Hepatocyte (in vitro differentiated cells): ENCODE data around the gene DGKZ. TPM values are rescaled to one million over a fixed set of nuclear protein-coding genes. Genes with fewer than 3 reads are reported as not detected.
"Not testable (repeated sequence)": the region's sequence is repeated elsewhere in the genome, so short reads cannot be mapped to it uniquely, and the experiment has no call there.

Experiments used
- DNase-seq: peaks from one replicate; pipeline ENCODE4 v3.0.0-alpha.2; 2016; ENCODE audit warnings: low spot score
- H2AFZ ChIP-seq: fragments of 200-600 bp; sonication (generic); 2 replicates; pipeline ENCODE4 v1.6.0; 2016; ENCODE audit warnings: antibody characterized with exemption, mild to moderate bottlenecking
- H3K27ac ChIP-seq: fragments of 200-600 bp; sonication (generic); 2 replicates; pipeline ENCODE4 v1.5.1; 2016; ENCODE audit warnings: mild to moderate bottlenecking
- H3K27me3 ChIP-seq: fragments of 200-600 bp; sonication (generic); 2 replicates; pipeline ENCODE4 v1.6.1; 2016
- H3K36me3 ChIP-seq: fragments of 200-600 bp; sonication (generic); replicated peaks from 2 replicates; pipeline ENCODE4 v1.5.1; 2016; ENCODE audit warnings: low read depth; ENCODE audit not compliant: insufficient read depth
- H3K4me1 ChIP-seq: fragments of 200-600 bp; sonication (generic); 2 replicates; pipeline ENCODE4 v1.5.1; 2016; ENCODE audit warnings: mild to moderate bottlenecking, moderate library complexity; ENCODE audit not compliant: insufficient read depth
- H3K4me2 ChIP-seq: fragments of 200-600 bp; sonication (generic); 2 replicates; pipeline ENCODE4 v1.6.0; 2016
- H3K4me3 ChIP-seq: fragments of 200-600 bp; sonication (generic); 2 replicates; pipeline ENCODE4 v1.5.1; 2016; ENCODE audit warnings: mild to moderate bottlenecking
- H3K79me2 ChIP-seq: fragments of 200-600 bp; sonication (generic); 2 replicates; pipeline ENCODE4 v1.6.0; 2017; ENCODE audit warnings: mild to moderate bottlenecking
- H3K9me2 ChIP-seq: fragments of 200-600 bp; sonication (generic); replicated peaks from 2 replicates; pipeline ENCODE4 v1.6.0; 2017; ENCODE audit warnings: mild to moderate bottlenecking; ENCODE audit not compliant: insufficient read depth
- H3K9me3 ChIP-seq: fragments of 200-600 bp; sonication (generic); 2 replicates; pipeline ENCODE4 v1.5.1; 2016; ENCODE audit warnings: low read depth, mild to moderate bottlenecking
- H4K20me1 ChIP-seq: fragments of 200-600 bp; sonication (generic); 2 replicates; pipeline ENCODE4 v1.6.0; 2016; ENCODE audit warnings: mild to moderate bottlenecking; ENCODE audit not compliant: insufficient read depth, poor library complexity, severe bottlenecking
- CTCF ChIP-seq: fragments of 200-600 bp; sonication (generic); IDR thresholded peaks from 2 replicates; pipeline ENCODE4 v1.5.1; 2016; ENCODE audit warnings: antibody characterized with exemption, mild to moderate bottlenecking; ENCODE audit not compliant: poor library complexity
- EZH2 ChIP-seq: fragments of 200-600 bp; sonication (generic); IDR thresholded peaks from 2 replicates; pipeline ENCODE4 v1.6.1; 2016; ENCODE audit warnings: antibody characterized with exemption, mild to moderate bottlenecking, borderline replicate concordance
- EZH2phosphoT487 ChIP-seq: fragments of 200-600 bp; sonication (generic); IDR thresholded peaks from one replicate; pipeline ENCODE4 v1.6.1; 2018; ENCODE audit warnings: antibody characterized with exemption, mild to moderate bottlenecking, low read depth, moderate library complexity; ENCODE audit not compliant: unreplicated experiment, severe bottlenecking
- WGBS: methylation state at CpG from one replicate; pipeline ENCODE4 v1.1.6; 2016; ENCODE audit warnings: low lambda C conversion rate; ENCODE audit errors: missing lambda C conversion rate; 5-methylcytosine and 5-hydroxymethylcytosine counted together
- polyA plus RNA-seq: library from polyadenylated mRNA; unstranded; fragments of >200 nt; fragmentation: Nextera tagmentation; extraction: Ambion mirVana; gene quantifications from 2 replicates; pipeline ENCODE4 v1.2.1, GENCODE V29; 2016
- total RNA-seq: library from RNA; depleted of rRNA; stranded (reverse); fragments of >200 nt; gene quantifications from 2 replicates; pipeline ENCODE4 v1.2.3, GENCODE V29; 2014

The DGKZ gene
- total and polyA plus RNA-seq, 2 experiments from 2014 or later, result 26.6 to 42.9 TPM

GRCh38 chr11:46367916-46368267, 20.6 kb downstream of the DGKZ start:
- no peak for DNase-seq
- Histone ChIP-seq H2AFZ (no peak overlapping the region), H3K36me3 (no peaks in the 10 kb centered on the region), H3K9me3 (no peaks in the 10 kb centered on the region), H3K27me3 (no peaks in the 10 kb centered on the region), H4K20me1 (peaks cover 3% of the 10 kb centered on the region), H3K79me2 (no peaks in the 10 kb centered on the region), H3K4me1 (peaks cover 5% of the 10 kb centered on the region), H3K4me3 (no peak overlapping the region), H3K4me2 (no peak overlapping the region), H3K9me2 (no peaks in the 10 kb centered on the region), H3K27ac (no peak overlapping the region)
- TF ChIP-seq EZH2phosphoT487, result no peak
- 91% methylated on average over 12 of the region's 12 CpGs for WGBS

- peak; percentile 86 for DNase-seq
- Histone ChIP-seq H3K9me2 (no peaks in the 10 kb centered on the region), H3K27me3 (no peaks in the 10 kb centered on the region), H3K27ac (no peak overlapping the region), H3K4me1 (peaks cover 5% of the 10 kb centered on the region), H3K79me2 (no peaks in the 10 kb centered on the region), H3K4me3 (no peak overlapping the region), H3K9me3 (no peaks in the 10 kb centered on the region), H2AFZ (no peak overlapping the region), H4K20me1 (no peaks in the 10 kb centered on the region), H3K4me2 (no peak overlapping the region), H3K36me3 (no peaks in the 10 kb centered on the region)
- 66% methylated on average over 25 of the region's 25 CpGs for WGBS
- TF ChIP-seq EZH2 (no peak), CTCF (peak; percentile 69)
Measured at GRCh38 chr11:46369458-46370152, 22.3 kb downstream of the DGKZ start.

GRCh38 chr11:46370253-46370652, 23.0 kb downstream of the DGKZ start:
- no peaks in the 10 kb centered on the region for H3K79me2 ChIP-seq
- no peak for DNase-seq
- peaks cover 5% of the 10 kb centered on the region for H3K4me1 ChIP-seq
- no peak overlapping the region for H3K4me2 ChIP-seq
- no peak overlapping the region for H3K27ac ChIP-seq
- no peaks in the 10 kb centered on the region for H3K36me3 ChIP-seq
- no peaks in the 10 kb centered on the region for H4K20me1 ChIP-seq
- H3K4me3 ChIP-seq, result no peak overlapping the region
- WGBS, result 94% methylated on average over 13 of the region's 13 CpGs
- no peak overlapping the region for H2AFZ ChIP-seq
- H3K27me3 ChIP-seq, result no peaks in the 10 kb centered on the region
- no peaks in the 10 kb centered on the region for H3K9me3 ChIP-seq
- no peaks in the 10 kb centered on the region for H3K9me2 ChIP-seq
- TF ChIP-seq EZH2 (no peak), CTCF (no peak), EZH2phosphoT487 (no peak)

GRCh38 chr11:46371262-46371661, 24.0 kb downstream of the DGKZ start:
- not testable (repeated sequence) for H3K79me2 ChIP-seq, H3K4me2 ChIP-seq, H3K9me2 ChIP-seq, H4K20me1 ChIP-seq, H3K36me3 ChIP-seq, H3K4me1 ChIP-seq, H3K27ac ChIP-seq, H2AFZ ChIP-seq, H3K27me3 ChIP-seq, H3K9me3 ChIP-seq, DNase-seq, H3K4me3 ChIP-seq
- WGBS, result 98% methylated on average over 18 of the region's 19 CpGs
